Type B pancreatic cell (in vitro differentiated cells): ENCODE measurements around the gene SAT2. TPM values are rescaled to one million over a fixed set of nuclear protein-coding genes. Genes with fewer than 3 reads are reported as not detected.
"Not testable (repeated sequence)": the region's sequence is repeated elsewhere in the genome, so short reads cannot be mapped to it uniquely, and the experiment has no call there.

Experiments
- DNase-seq: peaks from one replicate; pipeline ENCODE4 v3.0.0; 2021; ENCODE audit warnings: mixed read lengths; ENCODE audit not compliant: unreplicated experiment; ENCODE audit errors: extremely low spot score
- H3K27ac Mint-ChIP-seq: 2 replicates; pipeline ENCODE4 v1.8.0; 2021; ENCODE audit warnings: mild to moderate bottlenecking, mixed read lengths
- H3K27me3 Mint-ChIP-seq: 2 replicates; pipeline ENCODE4 v1.8.0; 2021; ENCODE audit warnings: mixed read lengths
- H3K36me3 Mint-ChIP-seq: 2 replicates; pipeline ENCODE4 v1.8.0; 2021; ENCODE audit warnings: mixed read lengths
- H3K4me1 Mint-ChIP-seq: one replicate; pipeline ENCODE4 v1.8.0; 2021; ENCODE audit warnings: mixed read lengths; ENCODE audit not compliant: unreplicated experiment
- H3K4me3 Mint-ChIP-seq: 2 replicates; pipeline ENCODE4 v1.8.0; 2021; ENCODE audit warnings: mild to moderate bottlenecking, mixed read lengths
- H3K9me3 Mint-ChIP-seq: 2 replicates; pipeline ENCODE4 v1.8.0; 2021; ENCODE audit warnings: mixed read lengths
- CTCF ChIP-seq: fragments of 200-600 bp; sonication (generic); conservative IDR thresholded peaks from 2 replicates; pipeline ENCODE4 v1.5.0; 2021; ENCODE audit warnings: antibody characterized with exemption, mild to moderate bottlenecking
- total RNA-seq: library from RNA; stranded (reverse); gene quantifications from 2 replicates; pipeline ENCODE4 v1.2.1, GENCODE V29; 2021; ENCODE audit warnings: low replicate concordance

Gene SAT2
- total RNA-seq, 1 donor from 2014 or later = 104 TPM

GRCh38 chr17:7632492-7632894, 4.9 kb upstream of the SAT2 start:
- peak; percentile 64 for TF ChIP-seq CTCF

DNA sequence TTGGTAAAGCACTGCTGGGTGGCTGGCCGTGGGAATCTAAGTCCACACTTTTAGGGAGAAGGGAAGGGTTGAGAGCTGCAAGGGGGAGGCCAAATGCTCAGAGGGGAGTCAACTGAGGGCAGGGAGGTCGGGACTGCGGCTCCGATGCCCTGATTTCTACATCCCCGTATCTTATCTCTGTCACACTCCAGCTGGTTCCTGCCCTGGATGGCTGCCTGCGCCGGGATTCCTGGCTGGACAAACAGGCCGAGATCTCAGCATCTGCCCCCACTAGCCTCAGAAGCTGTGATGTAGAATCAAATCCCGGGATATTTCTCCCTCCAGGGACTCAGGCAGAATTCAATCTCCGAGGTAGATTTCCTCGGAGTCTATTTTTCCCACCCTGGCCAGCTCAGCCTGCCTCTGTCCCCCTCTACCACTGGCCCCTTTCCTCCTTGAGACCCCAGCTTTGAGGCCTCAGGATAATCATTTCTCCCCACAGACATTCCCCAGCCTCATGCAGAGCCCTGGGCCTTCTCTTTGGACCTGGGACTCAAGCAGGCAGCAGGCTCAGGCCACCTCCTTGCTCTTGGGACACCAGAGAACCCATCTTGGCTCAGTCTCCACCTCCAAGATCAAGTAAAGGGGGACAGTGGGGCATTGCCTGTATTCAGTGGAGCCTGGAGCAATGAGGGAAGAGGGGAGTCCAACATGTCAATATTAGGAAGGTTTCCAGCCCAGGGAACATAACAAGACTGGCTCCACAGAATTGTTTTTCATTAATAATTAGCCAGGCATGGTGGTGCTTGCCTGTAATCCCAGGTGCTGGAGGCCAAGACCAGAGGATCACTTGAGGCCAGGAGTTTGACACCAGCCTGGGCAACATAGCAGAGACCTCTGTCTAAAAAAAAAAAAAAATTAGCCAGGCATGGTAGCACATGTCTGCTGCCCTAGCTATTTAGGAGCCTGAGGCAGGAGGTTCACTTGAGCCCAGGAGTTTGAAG, 4.1 kb upstream of the SAT2 start:
- TF ChIP-seq CTCF = no peak
- no peak overlapping the region for H3K4me3 Mint-ChIP-seq
- H3K27me3 Mint-ChIP-seq = no peaks in the 10 kb centered on the region
- H3K4me1 Mint-ChIP-seq = peaks cover 13% of the 10 kb centered on the region
- no peaks in the 10 kb centered on the region for H3K9me3 Mint-ChIP-seq
- no peak overlapping the region for H3K27ac Mint-ChIP-seq
- no peak for DNase-seq
- no peaks in the 10 kb centered on the region for H3K36me3 Mint-ChIP-seq

More at GRCh38 chr17:7632492-7632894, 4.9 kb upstream of the SAT2 start:
- Mint-ChIP-seq H3K27ac (no peak overlapping the region), H3K4me1 (peaks cover 10% of the 10 kb centered on the region), H3K27me3 (no peaks in the 10 kb centered on the region), H3K4me3 (no peak overlapping the region), H3K9me3 (no peaks in the 10 kb centered on the region), H3K36me3 (no peaks in the 10 kb centered on the region)
- no peak for DNase-seq

DNA sequence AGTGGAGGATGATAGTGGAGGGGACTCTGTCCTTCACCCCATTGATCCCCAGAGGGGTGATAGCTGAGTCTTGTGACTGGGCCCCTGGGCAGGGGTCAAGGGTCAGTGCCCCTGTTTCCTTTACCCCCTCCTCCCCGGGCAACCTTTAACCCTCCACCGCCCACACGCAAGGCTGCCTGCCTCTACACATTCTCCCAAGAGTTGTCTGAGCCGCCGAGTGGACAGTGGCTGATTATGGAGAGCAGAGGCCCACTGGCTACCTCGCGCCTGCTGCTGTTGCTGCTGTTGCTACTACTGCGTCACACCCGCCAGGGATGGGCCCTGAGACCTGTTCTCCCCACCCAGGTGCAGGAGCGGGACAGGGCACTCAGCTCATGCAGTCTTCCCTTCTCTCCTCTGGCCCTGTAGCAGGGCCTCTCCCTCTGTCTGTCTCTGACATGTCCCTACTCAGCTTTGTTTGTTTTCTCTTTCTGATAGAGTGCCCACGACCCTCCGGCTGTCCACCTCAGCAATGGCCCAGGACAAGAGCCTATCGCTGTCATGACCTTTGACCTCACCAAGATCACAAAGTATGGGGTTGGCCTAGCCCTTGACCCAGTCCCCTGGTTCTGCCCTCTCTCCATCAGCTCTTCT, 2.4 kb upstream of the SAT2 start, which contains the start of gene SHBG:
TSS of gene SHBG (plus strand) at position 197 of the 633 bp plus-strand sequence. CDS start at position 235, 38 bp downstream.
- TF ChIP-seq CTCF = no peak
- Mint-ChIP-seq H3K9me3 (no peaks in the 10 kb centered on the region), H3K36me3 (peaks cover 4% of the 10 kb centered on the region), H3K27me3 (no peaks in the 10 kb centered on the region), H3K4me3 (peak within 1 kb of the TSS; percentile 6), H3K27ac (peak within 1 kb of the TSS; percentile 82), H3K4me1 (peaks cover 5% of the 10 kb centered on the region)
- no peak for DNase-seq

DNA sequence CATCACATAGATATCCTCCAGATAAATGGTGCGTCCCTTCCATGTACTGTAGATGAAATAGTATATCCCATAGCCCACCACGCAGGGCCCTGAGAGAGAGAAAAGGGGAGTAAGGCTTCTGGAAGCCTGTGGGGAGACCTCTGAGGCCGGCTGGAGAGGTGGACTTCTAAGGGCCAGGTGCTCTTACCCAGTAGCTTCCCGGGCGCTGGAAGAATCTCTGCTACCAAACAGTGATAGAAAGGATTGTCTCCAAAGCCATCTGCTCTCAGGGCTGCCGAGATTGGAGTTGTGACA, 718 bp downstream of the SAT2 start:
- DNase-seq = no peak
- no peak for TF ChIP-seq CTCF
- H3K27ac Mint-ChIP-seq = peak overlapping the region; percentile 92
- no peaks in the 10 kb centered on the region for H3K9me3 Mint-ChIP-seq
- peaks cover 4% of the 10 kb centered on the region for H3K36me3 Mint-ChIP-seq
- peaks cover 5% of the 10 kb centered on the region for H3K4me1 Mint-ChIP-seq
- no peaks in the 10 kb centered on the region for H3K27me3 Mint-ChIP-seq
- H3K4me3 Mint-ChIP-seq = peak overlapping the region; percentile 94

DNA sequence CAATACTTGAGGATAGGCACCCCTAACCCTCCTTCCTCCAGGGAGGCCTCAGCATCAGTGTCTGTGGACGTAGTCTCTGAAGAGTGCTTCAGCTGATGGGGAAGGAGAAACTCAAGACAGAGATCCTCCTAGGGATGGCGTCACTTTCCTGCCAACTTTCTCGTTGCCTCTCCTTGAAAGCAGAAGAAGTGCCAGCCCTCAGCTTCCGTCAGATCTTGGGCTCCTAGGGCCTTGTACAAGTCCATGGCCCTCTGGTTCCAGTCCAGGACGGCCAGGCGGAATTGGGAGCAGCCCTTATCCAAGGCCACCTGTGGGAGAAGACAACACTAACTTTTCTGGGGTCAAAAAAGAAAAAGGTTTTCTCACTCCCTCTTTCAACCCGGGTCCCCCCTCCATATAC, 1.3 kb downstream of the SAT2 start:
- no peaks in the 10 kb centered on the region for H3K9me3 Mint-ChIP-seq
- H3K27ac Mint-ChIP-seq = no peak overlapping the region
- H3K36me3 Mint-ChIP-seq = peaks cover 4% of the 10 kb centered on the region
- TF ChIP-seq CTCF = no peak
- H3K4me3 Mint-ChIP-seq = peak overlapping the region; percentile 94
- H3K4me1 Mint-ChIP-seq = peaks cover 5% of the 10 kb centered on the region
- H3K27me3 Mint-ChIP-seq = no peaks in the 10 kb centered on the region
- DNase-seq = no peak

DNA sequence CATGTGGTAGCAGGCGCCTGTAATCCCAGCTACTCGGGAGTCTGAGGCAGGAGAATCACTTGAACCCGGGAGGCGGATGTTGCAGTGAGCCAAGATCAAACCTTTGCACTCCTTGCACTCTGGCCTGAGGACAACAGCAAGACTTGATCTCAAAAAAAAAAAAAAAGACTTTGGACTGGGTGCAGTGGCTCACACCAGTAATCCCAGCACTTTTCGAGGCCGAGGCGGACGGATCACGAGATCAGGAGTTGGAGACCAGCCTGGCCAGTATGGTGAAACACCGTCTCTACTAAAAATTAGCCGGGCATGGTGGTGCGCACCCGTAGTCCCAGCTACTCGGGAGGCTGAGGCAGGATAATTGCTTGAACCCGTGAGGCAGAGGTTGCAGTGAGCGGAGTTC, 1.9 kb downstream of the SAT2 start:
- not testable (repeated sequence) for H3K27me3 Mint-ChIP-seq, H3K27ac Mint-ChIP-seq, H3K4me1 Mint-ChIP-seq, H3K36me3 Mint-ChIP-seq, DNase-seq, H3K9me3 Mint-ChIP-seq
- peak overlapping the region; percentile 25 for H3K4me3 Mint-ChIP-seq
